HTERT RPE-1 (cell line): ENCODE results near the gene OLFM2.

Experiments
- in situ Hi-C: fragments of 300-500 bp; cut with MboI; formaldehyde crosslinking; loops from 4 replicates; pipeline ENCODE4 v1.14.3; 2020; ENCODE audit warnings: low sequenced_read_pairs

The OLFM2 gene

DNA sequence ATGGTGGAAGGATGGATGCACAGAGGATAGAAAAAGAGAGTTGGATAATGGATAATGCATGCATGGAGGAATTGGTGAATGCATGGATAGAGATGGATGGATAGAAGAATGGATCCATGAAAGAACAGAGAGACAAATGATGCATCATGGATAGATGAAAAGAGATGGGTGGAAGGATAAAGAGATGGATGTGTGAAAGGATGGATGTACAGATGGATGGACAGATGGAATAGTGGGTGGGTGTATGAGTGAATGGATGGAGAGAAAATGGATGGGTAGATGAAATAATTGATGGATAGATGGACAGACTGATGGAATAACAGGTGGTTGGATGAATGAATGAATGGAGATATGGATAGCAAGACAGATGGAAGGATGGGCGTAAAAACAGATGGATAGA, 25.7 kb downstream of the OLFM2 start:
- in situ Hi-C loops, result no loop called here

- in situ Hi-C loops, result no loop called here
Observed at GRCh38 chr19:9909251-9909650, 27.1 kb downstream of the OLFM2 start.

GRCh38 chr19:9906475-9907087, 29.7 kb downstream of the OLFM2 start:
- in situ Hi-C loops, result no loop called here

- in situ Hi-C loops, result no loop called here
Observed at GRCh38 chr19:9903336-9903735, 33.0 kb downstream of the OLFM2 start.

DNA sequence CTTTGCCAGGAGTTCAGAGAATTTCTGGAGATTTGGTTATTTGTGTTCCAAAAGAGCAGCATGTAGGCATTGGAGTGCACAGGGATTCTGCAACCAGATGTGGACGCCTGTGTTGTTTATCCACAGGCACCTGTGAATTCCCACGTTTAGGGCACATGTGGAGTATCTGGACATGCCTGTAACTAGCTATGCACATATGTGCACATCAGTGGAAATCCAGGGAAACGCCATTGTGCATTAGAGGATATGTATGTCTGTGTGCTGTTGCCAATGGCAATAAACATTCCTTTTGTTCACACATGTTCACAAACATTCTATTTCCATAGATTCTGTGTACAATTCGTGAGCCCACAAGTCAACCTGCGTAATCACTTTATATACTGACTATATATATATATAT, 34.7 kb downstream of the OLFM2 start:
- in situ Hi-C loops, result no loop called here

- in situ Hi-C loops, result no loop called here
Observed at GRCh38 chr19:9901020-9901419, 35.3 kb downstream of the OLFM2 start.

- in situ Hi-C loops, result no loop called here
Observed at GRCh38 chr19:9891609-9892373, 44.5 kb downstream of the OLFM2 start.

DNA sequence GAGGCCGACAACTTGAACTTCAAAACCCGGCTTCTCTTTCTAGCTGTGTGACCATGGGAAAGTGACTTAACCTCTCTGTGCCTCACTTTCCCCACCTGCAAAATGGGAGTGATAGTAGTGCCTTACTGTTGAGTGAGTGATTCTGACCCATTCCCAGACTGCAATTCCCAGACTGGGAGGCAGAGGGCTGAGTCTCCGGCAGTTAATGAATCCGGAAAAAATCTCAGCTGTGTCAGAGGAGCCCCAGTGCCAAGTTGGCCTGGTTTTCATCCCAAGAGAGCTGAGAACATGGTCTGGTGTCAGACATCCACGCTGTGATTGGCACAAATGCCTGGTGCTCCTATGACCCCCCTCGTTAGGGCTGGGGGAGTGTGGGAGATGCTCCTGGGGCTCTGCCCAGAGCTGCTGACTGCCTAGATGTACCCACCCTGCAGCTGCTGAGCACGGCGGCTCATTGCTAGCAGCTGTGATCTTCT, 51.2 kb downstream of the OLFM2 start:
- in situ Hi-C loops, result no loop called here

DNA sequence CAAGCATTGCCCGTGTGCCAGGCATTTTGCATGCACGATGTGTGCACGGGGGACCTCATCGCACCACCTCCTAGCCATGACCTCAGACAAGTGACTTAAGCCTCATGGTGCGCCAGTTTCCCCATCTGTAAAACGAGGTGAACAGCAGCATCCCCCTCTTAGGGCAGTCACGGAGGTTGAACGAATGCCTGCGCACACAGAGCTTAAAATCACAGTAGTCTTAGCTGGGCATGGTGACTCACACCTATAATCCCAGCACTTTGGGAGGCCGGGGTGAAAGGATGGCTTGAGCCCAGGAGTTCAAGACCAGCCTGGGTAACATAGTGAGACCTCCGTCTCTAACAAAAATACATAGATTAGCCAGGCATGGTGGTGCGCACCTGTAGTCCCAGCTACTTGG, 52.6 kb downstream of the OLFM2 start:
- in situ Hi-C loops, result no loop called here

DNA sequence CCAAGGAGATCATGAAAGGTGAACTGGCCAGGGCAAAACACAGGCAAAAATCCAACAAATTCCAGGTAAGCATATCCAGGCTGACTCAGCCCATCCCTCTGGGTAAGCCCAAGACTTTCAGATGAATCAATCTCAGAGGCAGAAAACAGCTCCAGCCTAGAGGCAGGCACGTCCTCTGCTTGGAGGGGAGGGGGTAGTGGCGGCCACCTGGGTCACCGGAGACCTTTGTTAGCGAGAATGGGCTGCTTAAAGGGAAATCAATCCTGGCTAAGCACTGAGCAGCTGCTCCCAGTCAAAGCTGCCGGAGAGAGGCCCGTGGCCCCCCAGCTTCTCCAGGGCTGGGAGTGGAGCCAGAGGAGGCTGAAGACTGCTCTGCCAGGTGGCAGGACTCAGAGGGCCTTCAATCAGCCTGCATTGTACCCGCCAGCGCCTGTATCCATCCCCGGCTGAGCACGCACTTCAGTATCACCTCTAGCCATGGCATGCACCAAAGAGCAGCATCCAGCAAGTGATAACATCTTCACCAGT, 53.0 kb downstream of the OLFM2 start:
- in situ Hi-C loops, result no loop called here

GRCh38 chr19:9881720-9882119, 54.6 kb downstream of the OLFM2 start:
- in situ Hi-C loops, result no loop called here

DNA sequence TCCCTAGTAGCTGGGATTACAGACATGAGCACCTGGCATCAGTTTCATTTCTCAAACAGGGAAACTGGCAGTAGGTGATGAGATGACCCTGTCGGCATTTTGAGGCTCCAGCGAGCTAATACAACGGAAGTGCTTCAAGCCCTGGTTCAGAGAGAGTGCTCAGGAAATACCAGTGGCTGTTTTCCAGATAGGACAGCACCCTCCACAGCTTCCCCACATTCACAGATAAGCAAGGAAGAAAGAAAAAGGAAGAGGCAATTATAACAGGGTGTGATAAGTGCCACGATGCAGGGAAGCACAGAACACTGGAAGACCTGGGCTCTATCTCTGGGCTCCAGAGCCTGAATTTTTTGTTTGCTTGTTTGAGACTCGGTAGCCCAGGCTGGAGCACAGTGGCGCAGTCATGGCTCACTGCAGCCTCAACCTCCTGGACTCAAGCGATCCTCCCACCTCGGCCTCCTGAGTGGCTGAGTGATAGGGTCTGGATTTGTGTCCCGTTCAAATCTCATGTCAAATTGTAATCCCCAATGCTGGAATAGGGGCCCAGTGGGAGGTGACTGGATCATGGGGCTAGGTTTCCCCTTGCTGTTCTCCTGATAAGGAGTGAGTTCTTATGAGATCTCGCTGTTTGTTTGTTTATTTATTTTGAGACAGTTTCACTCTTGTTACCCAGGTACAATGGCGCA, 57.7 kb downstream of the OLFM2 start:
- in situ Hi-C loops, result no loop called here

- in situ Hi-C loops, result no loop called here
Observed at GRCh38 chr19:9877780-9878510, 58.4 kb downstream of the OLFM2 start.

- in situ Hi-C loops, result no loop called here
Observed at GRCh38 chr19:9875796-9876195, 60.5 kb downstream of the OLFM2 start.

DNA sequence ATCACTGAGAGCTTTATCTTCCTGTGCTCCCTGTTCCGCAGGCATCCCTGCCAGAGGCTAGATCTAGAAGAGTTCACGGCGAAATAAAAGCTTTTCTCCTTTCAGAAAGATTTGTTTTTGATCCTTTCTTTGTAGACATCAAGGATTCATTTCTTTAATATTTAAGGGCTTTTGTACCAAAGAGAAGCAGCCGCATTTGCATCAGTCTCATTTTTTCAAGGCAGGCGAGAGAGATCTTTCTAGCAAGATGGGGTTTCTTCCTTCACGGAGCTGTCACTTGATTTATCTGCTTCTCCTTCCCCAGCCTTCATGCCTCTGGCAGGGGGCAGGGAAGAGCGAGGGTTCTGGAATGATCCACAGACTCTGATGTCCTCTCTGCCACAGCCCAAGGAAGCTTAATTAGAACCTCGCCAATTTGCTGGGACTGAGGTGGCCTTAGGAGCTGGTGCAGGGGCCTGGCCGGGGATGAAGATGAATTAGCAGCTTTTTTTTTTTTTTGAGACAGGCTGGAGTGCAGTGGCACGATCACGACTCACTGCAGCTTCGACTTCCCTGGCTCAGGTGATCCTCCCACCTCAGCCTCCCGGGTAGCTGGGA, 61.2 kb downstream of the OLFM2 start:
- in situ Hi-C loops, result no loop called here

GRCh38 chr19:9872618-9873242, 63.6 kb downstream of the OLFM2 start:
- in situ Hi-C loops, result no loop called here

- in situ Hi-C loops, result no loop called here
Observed at GRCh38 chr19:9871626-9872338, 64.5 kb downstream of the OLFM2 start.

- in situ Hi-C loops, result no loop called here
Observed at GRCh38 chr19:9868983-9869617, 67.2 kb downstream of the OLFM2 start.
